GM21381 (cell line): Measurements from ENCODE around the gene MGAT5.
"Not testable (repeated sequence)": the region's sequence is repeated elsewhere in the genome, so short reads cannot be mapped to it uniquely, and the experiment has no call there.

Source experiments
- ATAC-seq: cut with Tn5 transposase; IDR thresholded peaks from one replicate; pipeline ENCODE4 v1.9.1; 2021; ENCODE audit warnings: mild to moderate bottlenecking, moderate library complexity; ENCODE audit not compliant: unreplicated experiment

MGAT5 gene

GRCh38 chr2:134275058-134275862 is 21.4 kb downstream of the MGAT5 start:
- peak; percentile 79 for ATAC-seq

- ATAC-seq = no peak
These were observed 22.7 kb downstream of the MGAT5 start for GRCh38 chr2:134276381-134277172.

- no peak for ATAC-seq
These were observed 23.4 kb downstream of the MGAT5 start for GRCh38 chr2:134277223-134277622.

GRCh38 chr2:134278553-134278952 is 24.7 kb downstream of the MGAT5 start:
- no peak for ATAC-seq

GRCh38 chr2:134279417-134279816 is 25.5 kb downstream of the MGAT5 start:
- no peak for ATAC-seq

DNA sequence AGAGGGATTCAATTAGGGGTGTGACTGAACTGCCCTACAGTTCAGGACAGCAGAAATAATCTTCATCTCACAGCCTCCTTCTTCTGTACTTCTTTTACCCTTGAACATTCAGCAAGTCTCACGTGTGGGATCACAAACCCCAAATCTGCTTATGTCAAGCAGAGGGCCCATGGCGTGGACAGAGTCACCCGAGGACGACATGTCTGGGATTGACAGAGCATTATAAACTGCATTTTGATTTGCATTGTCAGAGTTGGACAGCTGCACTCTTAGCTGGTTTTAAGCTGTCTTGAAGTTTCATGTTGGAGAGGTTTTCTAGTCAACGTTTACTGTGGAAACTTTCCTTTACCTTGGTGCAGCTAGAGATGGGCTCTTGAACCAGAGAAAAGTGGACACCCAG is 26.4 kb downstream of the MGAT5 start:
- ATAC-seq = no peak

DNA sequence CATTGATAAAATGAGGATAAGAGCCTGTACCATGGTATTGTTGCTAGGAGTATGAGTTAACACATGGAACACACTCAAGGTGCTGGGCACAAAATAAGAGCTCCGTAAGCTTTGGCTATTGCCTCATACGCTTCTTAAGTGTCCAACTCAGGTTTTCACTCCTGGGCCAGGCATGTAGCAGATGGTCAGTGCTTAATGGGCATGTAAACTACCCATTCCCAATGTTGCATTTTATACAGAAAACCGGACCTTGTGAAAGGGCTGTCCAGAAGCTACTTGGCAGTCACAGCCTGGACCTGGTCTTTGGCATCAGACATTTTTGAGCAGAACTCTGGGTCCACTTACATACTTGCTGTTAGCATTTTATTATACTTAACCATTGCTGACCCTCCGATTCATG is 26.9 kb downstream of the MGAT5 start:
- ATAC-seq = no peak

DNA sequence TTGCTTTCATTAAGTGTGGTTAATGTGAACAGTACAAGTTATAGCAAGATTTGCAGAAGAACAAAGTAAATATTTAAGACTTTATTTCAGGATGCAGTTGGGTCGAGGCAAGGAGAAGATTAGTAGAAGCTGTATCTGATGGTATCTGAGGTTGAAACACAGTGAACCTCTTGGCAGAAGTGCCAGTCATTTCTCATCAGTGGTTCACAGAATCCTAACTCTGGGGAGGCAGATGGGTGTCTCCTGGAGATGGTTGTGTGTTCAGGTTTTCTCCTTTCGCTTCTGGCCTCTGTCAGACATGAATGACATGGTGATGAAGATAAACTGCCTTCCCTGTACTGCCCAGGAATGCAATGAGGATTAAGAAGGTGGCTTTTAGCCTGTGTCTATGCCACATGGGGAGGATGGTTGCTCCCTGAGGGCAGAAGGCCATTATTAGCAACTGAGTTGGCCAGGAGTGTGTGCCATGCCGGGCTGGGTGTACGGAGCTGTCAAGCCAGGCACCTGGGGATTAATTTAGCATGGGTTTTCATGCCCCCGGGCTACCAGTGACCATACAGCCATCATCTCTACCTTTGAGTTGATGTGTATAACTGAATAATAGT is 28.0 kb downstream of the MGAT5 start:
- ATAC-seq = no peak

DNA sequence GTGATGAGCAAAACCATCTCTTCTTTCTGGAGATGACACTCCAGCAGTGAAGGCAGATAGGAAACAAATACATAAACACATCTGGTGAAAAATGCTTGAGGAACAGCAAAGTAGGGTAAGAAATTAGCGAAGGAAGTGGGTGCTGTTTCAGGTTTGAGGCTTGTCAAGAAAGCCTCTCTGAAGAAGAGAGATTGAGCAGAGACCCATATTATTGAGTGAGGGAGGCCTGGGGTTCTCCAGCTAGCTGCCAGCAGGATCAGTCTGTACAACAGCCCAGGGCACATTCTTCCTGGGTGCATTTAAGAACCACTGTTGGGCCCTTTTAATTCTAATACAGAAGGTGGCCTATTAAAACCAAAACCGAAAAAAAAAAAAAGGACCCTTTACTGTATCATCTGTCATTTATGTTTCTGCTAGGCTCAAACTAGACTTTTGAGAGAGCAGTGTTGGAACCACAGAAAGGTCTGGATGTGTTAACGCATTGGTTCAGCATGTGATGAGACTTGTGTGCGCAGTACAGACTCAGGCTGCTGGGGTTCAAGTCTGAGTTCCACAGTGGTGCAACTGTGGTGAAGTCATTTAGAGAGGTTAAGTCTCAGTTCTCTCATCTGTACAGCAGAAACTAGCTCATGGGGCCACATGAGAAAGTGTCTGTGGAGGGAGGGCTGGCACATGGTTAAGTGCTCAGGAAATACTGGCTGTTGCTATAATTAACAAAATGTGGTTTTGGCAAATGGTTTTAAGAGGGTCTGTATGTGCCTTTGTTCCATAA is 28.9 kb downstream of the MGAT5 start:
- ATAC-seq = peak; percentile 89

DNA sequence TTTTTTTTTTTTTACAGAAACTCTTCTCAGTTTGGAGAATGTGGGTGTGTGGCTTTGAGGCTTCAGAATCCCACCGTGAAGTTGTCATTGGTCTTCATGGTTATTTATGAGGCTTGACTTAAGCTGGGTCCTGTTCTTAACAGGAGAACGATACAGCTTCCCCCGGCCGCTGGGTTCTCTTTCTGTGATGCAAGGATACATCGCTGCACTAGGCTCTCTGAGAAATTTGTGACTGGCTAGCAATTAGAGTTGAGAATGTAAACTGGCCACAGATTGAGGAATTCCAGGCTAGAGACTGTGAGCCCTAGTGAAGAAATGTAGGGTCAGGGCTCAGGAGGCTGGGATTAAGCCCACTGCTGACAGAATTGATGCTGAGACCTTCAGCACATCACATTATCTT is 29.8 kb downstream of the MGAT5 start:
- ATAC-seq = no peak

- ATAC-seq = no peak
These were observed 30.3 kb downstream of the MGAT5 start for GRCh38 chr2:134284119-134284670.

GRCh38 chr2:134287323-134287722 is 33.5 kb downstream of the MGAT5 start:
- peak; percentile 43 for ATAC-seq

GRCh38 chr2:134288814-134289213 is 34.9 kb downstream of the MGAT5 start:
- no peak for ATAC-seq

GRCh38 chr2:134289225-134289624 is 35.4 kb downstream of the MGAT5 start:
- no peak for ATAC-seq

DNA sequence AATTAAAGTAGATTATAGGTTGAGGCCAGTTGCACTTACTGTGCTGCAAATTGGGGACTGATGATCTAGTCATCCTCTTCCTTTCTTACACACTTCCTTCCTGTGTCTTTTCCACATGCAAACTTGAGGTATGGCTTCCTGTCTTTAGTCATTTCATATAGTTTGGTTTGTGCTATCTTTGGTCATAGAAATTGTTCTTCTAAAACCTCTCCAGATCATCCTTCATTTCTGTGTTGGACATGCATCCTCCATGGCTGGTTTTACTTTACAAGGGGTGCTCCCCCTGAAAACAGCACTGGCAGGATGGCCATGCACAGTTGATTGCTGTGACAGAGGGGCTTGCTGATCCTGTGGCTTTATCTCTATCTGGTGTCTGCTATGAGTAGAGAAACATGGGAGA is 36.5 kb downstream of the MGAT5 start:
- ATAC-seq = peak; percentile 55

DNA sequence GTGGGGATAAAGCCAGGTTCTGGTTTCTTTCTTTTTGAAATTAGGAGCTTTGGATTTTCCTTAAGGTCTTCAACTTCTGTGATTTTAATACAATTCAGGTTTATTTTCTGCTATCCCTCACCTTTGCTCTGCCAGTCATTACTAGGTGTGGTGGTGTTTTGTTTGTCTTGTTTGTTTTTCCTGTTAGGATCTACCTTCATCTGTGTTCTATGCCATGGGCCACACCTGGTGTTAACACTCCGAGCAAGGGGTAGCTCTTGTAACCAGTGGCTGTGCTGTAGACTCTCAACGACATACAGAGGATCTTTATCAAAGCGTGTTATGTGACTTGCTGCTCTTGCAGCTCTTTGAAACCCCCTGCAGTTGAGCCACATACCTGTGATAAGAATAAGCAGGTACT is 38.6 kb downstream of the MGAT5 start:
- ATAC-seq = no peak

GRCh38 chr2:134293719-134294537 is 40.1 kb downstream of the MGAT5 start:
- no peak for ATAC-seq

- not testable (repeated sequence) for ATAC-seq
These were observed 40.7 kb downstream of the MGAT5 start for GRCh38 chr2:134294598-134294997.

- no peak for ATAC-seq
These were observed 41.6 kb downstream of the MGAT5 start for GRCh38 chr2:134295441-134295840.

DNA sequence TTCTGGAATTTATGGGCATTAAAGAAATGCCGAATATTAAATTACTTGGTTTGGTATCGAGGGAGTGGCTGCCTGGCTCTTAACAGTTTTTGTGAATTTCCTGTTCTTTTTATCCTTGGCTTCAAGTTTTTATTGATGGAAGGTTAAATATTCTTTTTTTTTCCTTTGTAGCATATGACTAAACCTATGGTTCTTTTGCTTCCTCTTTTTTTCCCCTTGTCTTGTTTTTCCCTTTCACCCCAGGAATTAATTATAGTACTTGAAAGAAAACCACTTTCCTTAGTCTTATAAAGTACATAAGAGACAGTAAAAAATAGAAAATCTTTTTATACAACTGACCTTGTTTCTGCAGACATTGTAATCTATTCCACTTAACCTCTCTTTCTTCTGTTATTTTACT is 42.4 kb downstream of the MGAT5 start:
- no peak for ATAC-seq
